ENCODE measurements around the gene MUC4.

MUC4 gene

DNA sequence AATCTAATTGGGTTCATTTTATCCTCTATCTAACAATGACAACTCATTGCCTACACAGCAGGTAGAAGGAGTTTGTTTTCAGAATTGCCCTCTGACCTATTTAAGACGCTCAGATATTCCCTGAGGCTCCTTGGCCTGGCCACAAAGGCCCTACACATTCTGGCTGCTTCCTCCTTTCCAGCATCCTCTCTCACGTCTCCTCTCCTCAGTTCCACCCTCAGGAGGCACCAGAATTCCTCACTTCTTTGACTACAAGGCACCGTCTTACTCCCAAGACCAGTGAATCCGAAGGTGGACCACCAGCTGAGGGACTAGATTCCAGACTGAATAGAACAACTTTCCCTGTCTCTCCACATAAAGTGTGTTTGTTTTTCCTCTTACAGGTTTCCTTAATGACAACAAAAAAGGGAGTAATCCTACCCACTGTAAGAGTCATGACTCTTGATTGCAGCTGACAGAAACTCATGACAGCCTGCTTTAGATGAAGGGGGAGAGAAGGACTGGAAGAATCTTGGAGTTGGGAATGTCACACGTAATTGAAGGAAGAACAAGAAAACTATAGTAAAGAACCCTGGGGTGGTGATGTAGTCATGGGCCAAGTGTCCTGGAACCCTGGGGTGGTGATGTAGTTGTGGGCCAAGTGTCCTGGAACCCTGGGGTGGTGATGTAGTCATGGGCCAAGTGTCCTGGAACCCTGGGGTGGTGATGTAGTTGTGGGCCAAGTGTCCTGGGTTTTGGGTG lies 112.9 kb downstream of the MUC4 start:
- DNase-seq (ENCODE audit: low read depth): no peak

DNA sequence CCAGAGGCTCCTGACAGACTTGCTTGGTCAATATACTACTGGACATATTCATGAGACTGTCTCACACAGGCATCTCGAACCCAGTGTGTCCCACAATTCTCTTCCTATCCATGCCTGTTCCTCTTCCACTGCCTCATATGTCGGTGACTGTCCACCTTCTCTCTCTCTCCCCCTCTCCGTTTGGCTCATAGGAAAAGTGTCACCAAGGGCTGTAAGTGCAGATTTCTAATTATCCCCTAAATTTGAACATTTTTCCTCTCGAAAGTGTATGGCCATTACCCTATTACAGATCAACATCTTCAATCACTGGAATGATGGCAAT lies 113.4 kb downstream of the MUC4 start:
- DNase-seq (ENCODE audit: low read depth): no peak

DNA sequence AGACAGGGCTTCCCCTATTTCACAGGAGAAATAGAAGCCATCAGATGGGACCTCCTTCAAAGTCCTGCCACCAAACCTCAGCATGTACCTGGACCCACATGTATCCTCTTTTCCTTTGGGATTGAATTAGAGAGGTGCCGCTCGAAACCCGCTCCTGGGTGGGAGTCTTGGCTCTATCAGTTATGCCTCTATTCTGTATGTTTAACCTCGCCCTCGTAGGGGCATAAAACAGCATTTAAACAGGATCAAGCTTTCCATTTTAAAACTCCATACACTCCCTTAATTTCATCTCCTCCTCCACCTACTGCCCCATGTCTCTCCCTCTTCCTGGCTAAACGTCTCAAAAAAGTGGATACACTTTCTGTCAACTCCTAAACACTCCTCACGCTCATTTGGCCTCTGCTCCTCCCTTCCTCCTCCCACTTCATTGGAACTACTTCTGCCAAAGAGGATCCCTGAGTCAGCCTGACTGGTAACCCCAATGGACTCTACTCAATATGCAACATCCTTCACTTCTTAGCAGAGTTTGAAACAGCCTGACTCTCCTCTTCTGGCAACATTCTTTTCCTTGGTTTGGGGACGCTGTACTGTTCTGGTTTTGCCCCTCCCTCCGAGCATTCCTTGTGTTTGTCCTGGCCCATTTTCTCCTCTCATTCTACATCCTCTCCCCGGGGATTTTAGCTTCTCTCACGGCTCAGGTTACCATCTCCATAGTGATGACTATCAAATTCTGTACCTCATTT lies 114.0 kb downstream of the MUC4 start:
- DNase-seq (ENCODE audit: low read depth): no peak
